Metanephros (tissue), 1 donor: Measurements from ENCODE around the gene BLOC1S4. TPM values are rescaled to one million over a fixed set of nuclear protein-coding genes. Genes with fewer than 3 reads are reported as not detected.

Source experiments
- total RNA-seq: library from RNA; depleted of rRNA; stranded (reverse); fragments of >200 nt; gene quantifications from one replicate; pipeline ENCODE4 v1.2.3, GENCODE V29; 2014

Gene BLOC1S4, protein sequence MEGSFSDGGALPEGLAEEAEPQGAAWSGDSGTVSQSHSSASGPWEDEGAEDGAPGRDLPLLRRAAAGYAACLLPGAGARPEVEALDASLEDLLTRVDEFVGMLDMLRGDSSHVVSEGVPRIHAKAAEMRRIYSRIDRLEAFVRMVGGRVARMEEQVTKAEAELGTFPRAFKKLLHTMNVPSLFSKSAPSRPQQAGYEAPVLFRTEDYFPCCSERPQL
- 17.2 TPM for total RNA-seq

DNA sequence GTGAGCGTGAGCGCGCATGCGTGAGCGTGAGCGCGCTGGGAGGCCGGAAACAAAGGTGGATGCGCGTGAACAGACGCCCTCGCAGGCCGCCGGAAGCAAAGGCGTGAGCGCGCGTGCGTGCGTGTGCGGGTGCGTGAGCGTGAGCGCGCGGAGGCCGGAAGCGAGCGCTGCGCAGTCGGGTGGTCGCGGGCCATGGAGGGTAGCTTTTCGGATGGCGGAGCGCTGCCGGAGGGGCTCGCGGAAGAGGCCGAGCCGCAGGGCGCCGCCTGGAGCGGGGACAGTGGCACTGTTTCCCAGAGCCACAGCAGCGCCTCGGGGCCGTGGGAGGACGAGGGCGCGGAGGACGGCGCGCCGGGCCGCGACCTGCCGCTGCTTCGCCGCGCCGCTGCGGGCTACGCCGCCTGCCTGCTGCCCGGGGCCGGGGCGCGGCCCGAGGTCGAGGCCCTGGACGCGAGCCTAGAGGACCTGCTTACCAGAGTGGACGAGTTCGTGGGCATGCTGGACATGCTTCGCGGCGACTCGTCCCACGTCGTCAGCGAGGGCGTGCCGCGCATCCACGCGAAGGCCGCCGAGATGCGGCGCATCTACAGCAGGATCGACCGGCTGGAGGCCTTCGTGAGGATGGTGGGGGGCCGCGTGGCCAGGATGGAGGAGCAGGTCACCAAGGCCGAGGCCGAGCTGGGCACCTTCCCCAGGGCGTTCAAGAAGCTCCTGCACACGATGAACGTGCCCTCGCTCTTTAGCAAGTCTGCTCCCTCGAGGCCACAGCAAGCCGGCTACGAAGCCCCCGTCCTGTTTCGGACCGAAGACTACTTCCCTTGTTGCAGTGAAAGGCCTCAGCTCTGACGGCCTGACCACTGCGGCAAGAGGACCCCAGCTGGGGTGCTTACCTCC, at the start of gene BLOC1S4:
TSS of gene BLOC1S4 (plus strand) at position 157 of the 894 bp plus-strand sequence. CDS start at position 193, 36 bp downstream.

DNA sequence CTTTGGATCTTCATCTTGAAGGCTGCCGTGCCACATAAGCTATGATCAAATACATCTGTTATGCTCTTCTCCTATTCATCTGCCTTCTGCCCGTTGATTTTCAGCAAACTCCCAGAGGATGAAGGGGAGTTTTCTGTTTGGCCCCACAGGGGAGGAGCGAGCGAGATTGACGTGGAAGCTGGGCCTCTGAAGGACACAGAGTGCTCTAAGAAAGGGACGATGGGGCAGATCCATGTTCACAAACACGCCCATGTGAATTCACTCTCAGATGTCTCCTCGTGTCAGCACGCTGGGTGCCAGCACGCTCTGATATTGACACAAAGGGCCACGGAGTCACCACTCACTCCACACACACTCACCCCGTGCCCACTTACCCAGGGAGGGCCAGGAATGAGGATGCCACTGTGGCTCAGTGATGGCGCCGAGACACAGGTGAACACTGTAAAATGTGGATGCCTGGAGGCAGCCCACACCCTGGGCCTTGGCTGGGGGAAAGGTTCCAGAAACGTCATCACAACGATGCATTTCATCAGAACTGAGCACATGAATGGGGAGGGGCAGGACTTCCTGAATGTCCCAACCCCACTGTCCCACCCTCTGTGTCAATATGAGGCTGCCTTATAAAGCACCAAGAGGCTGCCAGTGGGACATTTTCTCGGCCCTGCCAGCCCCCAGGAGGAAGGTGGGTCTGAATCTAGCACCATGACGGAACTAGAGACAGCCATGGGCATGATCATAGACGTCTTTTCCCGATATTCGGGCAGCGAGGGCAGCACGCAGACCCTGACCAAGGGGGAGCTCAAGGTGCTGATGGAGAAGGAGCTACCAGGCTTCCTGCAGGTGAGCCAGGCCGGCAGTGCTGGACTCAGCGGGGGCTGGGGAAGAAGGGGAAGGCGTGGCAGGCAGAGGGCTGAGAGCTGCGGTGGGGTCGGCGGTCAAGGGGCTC, 22.5 kb upstream of the BLOC1S4 start, which contains the start of gene S100P:
TSS of gene S100P (plus strand) at position 648 of the 946 bp plus-strand sequence. CDS start at position 703, 55 bp downstream.

DNA sequence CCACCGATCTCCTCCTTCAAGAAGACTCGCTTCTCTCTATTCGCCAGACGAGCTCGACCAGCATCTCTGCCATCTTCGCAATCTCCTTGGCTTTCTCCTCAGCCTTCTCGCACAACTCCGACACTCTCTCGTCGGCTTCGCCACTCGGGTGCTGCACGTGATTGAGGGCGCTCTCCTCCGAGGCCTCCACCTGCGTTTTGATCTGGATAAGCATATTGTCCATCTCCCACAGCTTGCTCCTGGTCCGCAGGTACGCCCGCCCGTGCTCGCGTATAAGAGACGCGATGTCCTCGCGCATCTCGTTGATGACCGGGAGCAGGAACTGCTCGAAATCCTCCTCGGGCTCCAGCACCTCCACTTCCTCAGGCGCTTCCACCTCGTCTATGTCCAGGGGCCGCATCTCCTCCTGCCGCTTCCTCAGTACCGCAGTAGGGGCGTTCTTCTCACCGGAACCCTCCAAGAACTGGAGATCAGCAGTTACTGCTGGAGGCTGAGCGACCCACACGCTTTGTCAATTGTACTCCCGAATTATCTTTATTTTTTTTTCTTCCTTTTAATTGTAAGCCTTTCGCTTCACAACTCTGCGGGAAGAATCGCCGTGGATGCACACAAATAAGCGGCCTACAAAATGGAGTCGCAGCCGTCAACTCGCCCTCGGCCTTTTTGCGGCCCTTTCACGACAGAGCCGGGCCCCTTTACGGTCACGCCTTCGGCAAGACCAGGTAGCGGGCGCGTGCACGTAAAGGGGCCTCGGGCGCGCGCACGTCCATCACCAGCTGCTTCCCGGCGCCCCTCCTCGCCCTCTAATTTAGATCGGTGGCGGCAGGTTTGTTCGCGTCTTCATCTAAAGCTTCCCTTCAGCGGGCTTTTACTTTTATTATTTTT, 6.5 kb upstream of the BLOC1S4 start, which contains the start of gene MRFAP1L1:
TSS of gene MRFAP1L1 (minus strand) at position 636 of the 885 bp plus-strand sequence. CDS start at position 400, 236 bp downstream.

Other genes starting within 250 kb of the BLOC1S4 start
- 1.1 TPM for gene PPP2R2C, start 243.6 kb upstream of the BLOC1S4 start, total RNA-seq
- 12.7 TPM for gene MAN2B2, start 141.0 kb upstream of the BLOC1S4 start, total RNA-seq
- gene MRFAP1, start 75.5 kb upstream of the BLOC1S4 start, total RNA-seq: 234 TPM
- gene S100P, start 22.3 kb upstream of the BLOC1S4 start, total RNA-seq: 14.2 TPM
- gene MRFAP1L1, start 6.3 kb upstream of the BLOC1S4 start, total RNA-seq: 58.4 TPM
- 26.8 TPM for gene KIAA0232, start 66.6 kb downstream of the BLOC1S4 start, total RNA-seq
- gene TBC1D14, start 193.7 kb downstream of the BLOC1S4 start, total RNA-seq: 52.3 TPM